K562 (cell line): ENCODE results near the gene CCL5. TPM values are rescaled to one million over a fixed set of nuclear protein-coding genes. Genes with fewer than 3 reads are reported as not detected.
A peak's percentile ranks its signal among the peaks of the same experiment; 100 is the strongest.

Source experiments
- ATAC-seq: fragments of 200-7000 bp; cut with Tn5 transposase; 3 replicates; pipeline ENCODE4 v1.9.1; 2020; ENCODE audit warnings: moderate library complexity
- BruUV-seq: library from RNA; stranded (reverse); fragments of 400-500 nt; replicated peaks from 2 replicates; lab custom pipeline; 2021; lab: Mats Ljungman, UMichigan
- CTCF ChIA-PET: fragments of 300-600 bp; formaldehyde crosslinking; extraction: SDS; loops from one replicate; lab custom pipeline; 2021; ENCODE audit warnings: low intra/inter-chr PET ratio; lab: Yijun Ruan, JAX
- POLR2A ChIA-PET: fragments of 300-600, 350-650 bp; sonication (Branson Sonifier 250); formaldehyde crosslinking; extraction: SDS; loops from one replicate; lab custom pipeline; 2021; ENCODE audit warnings: antibody characterized with exemption, inconsistent platforms; lab: Yijun Ruan, JAX
- DNase-seq, 4 experiments: peaks; one replicate each; pipeline versions ENCODE4 v3.0.0 to v3.0.0-alpha.2; 2011 to 2018; ENCODE audit warnings: low spot score in 3 of 4, mixed read lengths in 3 of 4; ENCODE audit errors: extremely low read depth in 1 of 4
- FAIRE-seq: peaks from 2 replicates; lab custom pipeline; 2011; peaks lifted over from hg19 to GRCh38; lab: Jason Lieb, UNC
- H2AFZ ChIP-seq: 2 replicates; pipeline ENCODE4 v1.6.0; 2011; ENCODE audit warnings: low read depth, low read length, control low read depth, inconsistent platforms
- H3K27ac ChIP-seq: fragments of 200-600 bp; 3 replicates; pipeline ENCODE4 v1.8.0; 2011; ENCODE audit warnings: low read depth, mild to moderate bottlenecking, control low read depth, inconsistent platforms, low read length, moderate library complexity, mixed read lengths; ENCODE audit errors: extremely low read depth
- H3K27me3 ChIP-seq, 2 experiments: fragments of 300-600 bp in 1 of 2; 2 replicates in 1 of 2; 3 replicates in 1 of 2; pipeline versions ENCODE4 v1.6.0 to v1.8.0; 2011; ENCODE audit warnings: inconsistent platforms in 2 of 2, low read length in 2 of 2, mild to moderate bottlenecking in 1 of 2, mixed read lengths in 1 of 2, moderate library complexity in 1 of 2; ENCODE audit not compliant: control insufficient read depth in 2 of 2, insufficient read depth in 2 of 2
- H3K36me3 ChIP-seq: fragments of 300-600 bp; 3 replicates; pipeline ENCODE4 v1.8.0; 2011; ENCODE audit warnings: mild to moderate bottlenecking, low read length, inconsistent platforms; ENCODE audit not compliant: control insufficient read depth, insufficient read depth
- H3K4me1 ChIP-seq, 2 experiments: fragments of 200-600 bp in 1 of 2; replicated peaks in 1 of 2; 2 replicates in 1 of 2; 3 replicates in 1 of 2; pipeline versions ENCODE4 v1.5.1 to v1.8.0; 2011; ENCODE audit warnings: inconsistent platforms in 2 of 2, low read length in 2 of 2, mild to moderate bottlenecking in 1 of 2, mixed read lengths in 1 of 2, moderate library complexity in 1 of 2; ENCODE audit not compliant: control insufficient read depth in 2 of 2, insufficient read depth in 2 of 2
- H3K4me2 ChIP-seq: 2 replicates; pipeline ENCODE4 v1.6.1; 2011; ENCODE audit warnings: low read length, control low read depth, inconsistent platforms, mixed read lengths; ENCODE audit not compliant: insufficient read depth
- H3K4me3 ChIP-seq: fragments of 200-600 bp; sonication (generic), shearing (Covaris generic); 2 replicates; pipeline ENCODE4 v1.5.1; 2016; ENCODE audit warnings: control low read depth, inconsistent platforms
- H3K79me2 ChIP-seq: fragments of 200-600 bp; 3 replicates; pipeline ENCODE4 v1.8.0; 2011; ENCODE audit warnings: low read length, inconsistent platforms; ENCODE audit not compliant: control insufficient read depth, insufficient read depth
- H3K9ac ChIP-seq, 2 experiments: 2 replicates each; pipeline versions ENCODE4 v1.6.0 to v1.6.1; 2011; ENCODE audit warnings: low read depth in 2 of 2, low read length in 2 of 2, control low read depth in 1 of 2, inconsistent platforms in 1 of 2, mild to moderate bottlenecking in 1 of 2, mixed read lengths in 1 of 2; ENCODE audit not compliant: insufficient read depth in 1 of 2
- H3K9me1 ChIP-seq: one replicate; pipeline ENCODE4 v1.6.0; 2011; ENCODE audit warnings: inconsistent platforms, mild to moderate bottlenecking, low read length, moderate library complexity; ENCODE audit not compliant: control insufficient read depth, insufficient read depth
- H3K9me3 ChIP-seq: replicated peaks from 2 replicates; pipeline ENCODE4 v1.5.1; 2011; ENCODE audit warnings: low read depth, low read length, inconsistent platforms; ENCODE audit not compliant: control insufficient read depth, insufficient read depth
- H4K20me1 ChIP-seq: replicated peaks from 2 replicates; pipeline ENCODE4 v1.6.1; 2011; ENCODE audit warnings: low read length, inconsistent platforms, mixed read lengths; ENCODE audit not compliant: control insufficient read depth, insufficient read depth
- BMI1 ChIP-seq: fragments of 150-350 bp; IDR thresholded peaks from 2 replicates; pipeline ENCODE4 v1.6.1; 2014; ENCODE audit warnings: low read length
- ETV6 ChIP-seq, 3 experiments: fragments of 150-350 bp in 1 of 3; sonication (generic) in 1 of 3; formaldehyde crosslinking in 1 of 3; IDR thresholded peaks; 2 replicates each; pipeline versions ENCODE4 v1.6.1 to v1.8.0; 2014 to 2022; ENCODE audit warnings: borderline replicate concordance in 2 of 3, low read depth in 2 of 3, antibody characterized with exemption in 1 of 3, low read length in 1 of 3, mild to moderate bottlenecking in 1 of 3, missing genetic modification reagents in 1 of 3
- ZNF134 ChIP-seq: fragments of 250-450 bp; sonication (Bioruptor Pico); conservative IDR thresholded peaks from 2 replicates; pipeline ENCODE4 v1.4.0; 2020
- WGBS: fragments of 100-300 bp; shearing (Covaris generic); methylation state at CpG from one replicate; pipeline ENCODE4 v1.1.6; 2016; ENCODE audit warnings: low coverage, mixed read lengths; ENCODE audit not compliant: insufficient coverage; ENCODE audit errors: missing lambda C conversion rate; 5-methylcytosine and 5-hydroxymethylcytosine counted together
- in situ Hi-C: fragments of 300-500 bp; cut with MboI; formaldehyde crosslinking; loops from 4 replicates; pipeline ENCODE4 v1.15.0; 2018; ENCODE audit warnings: inconsistent platforms, mixed read lengths
- intact Hi-C: fragments of 100-400 bp; cut with micrococcal nuclease; formaldehyde crosslinking; loops from 2 replicates; pipeline ENCODE4 v1.14.2; 2022
- polyA plus RNA-seq, 8 experiments: library from polyadenylated mRNA; depleted of rRNA in 4 of 8; stranded (reverse) in 5 of 8; unstranded in 3 of 8; fragments of >200 nt; fragmentation: Nextera tagmentation in 2 of 8; fragmentation: Illumina TruSeq in 1 of 8; extraction: Ambion mirVana in 2 of 8; extraction: Trizol in 1 of 8; gene quantifications; 2 replicates each; pipeline versions ENCODE4 v1.2.1 to v1.2.3, GENCODE V29; 2011 to 2014; ENCODE audit warnings: inconsistent platforms in 1 of 8, missing spikeins in 1 of 8
- total RNA-seq, 7 experiments: library from RNA; depleted of rRNA in 6 of 7; stranded (reverse); fragments of >200 nt in 6 of 7; fragmentation: Illumina TruSeq in 2 of 7; extraction: Trizol in 2 of 7; gene quantifications; 2 replicates each; pipeline versions ENCODE4 v1.2.1 to v1.2.3, GENCODE V29; 2011 to 2021; ENCODE audit warnings: low replicate concordance in 1 of 7
- TF ChIP-seq, protein P1 (sequence below): IDR thresholded peaks from 2 replicates; pipeline ENCODE4 v1.6.1; 2011; ENCODE audit warnings: borderline replicate concordance, low read depth, mild to moderate bottlenecking, moderate library complexity, low read length; ENCODE audit not compliant: insufficient read depth, poor library complexity, severe bottlenecking
- TF ChIP-seq, protein P2 (sequence below), 3 experiments: IDR thresholded peaks in 2 of 3; conservative IDR thresholded peaks in 1 of 3; 2 replicates each; pipeline ENCODE4 v1.5.1; 2011 to 2012; ENCODE audit warnings: low read length in 3 of 3, mild to moderate bottlenecking in 3 of 3, control low read depth in 2 of 3, improper control_type of control experiment in 1 of 3, inconsistent platforms in 1 of 3, low read depth in 1 of 3, mixed read lengths in 1 of 3, moderate library complexity in 1 of 3; ENCODE audit not compliant: insufficient read depth in 2 of 3

The CCL5 gene
- total and polyA plus RNA-seq, 9 of the 15 experiments (the other 6 are each of a cell fraction or from before 2014, with no cell fraction given): 0.18 to 0.59 (median 0.45) TPM; not detected in 1

DNA sequence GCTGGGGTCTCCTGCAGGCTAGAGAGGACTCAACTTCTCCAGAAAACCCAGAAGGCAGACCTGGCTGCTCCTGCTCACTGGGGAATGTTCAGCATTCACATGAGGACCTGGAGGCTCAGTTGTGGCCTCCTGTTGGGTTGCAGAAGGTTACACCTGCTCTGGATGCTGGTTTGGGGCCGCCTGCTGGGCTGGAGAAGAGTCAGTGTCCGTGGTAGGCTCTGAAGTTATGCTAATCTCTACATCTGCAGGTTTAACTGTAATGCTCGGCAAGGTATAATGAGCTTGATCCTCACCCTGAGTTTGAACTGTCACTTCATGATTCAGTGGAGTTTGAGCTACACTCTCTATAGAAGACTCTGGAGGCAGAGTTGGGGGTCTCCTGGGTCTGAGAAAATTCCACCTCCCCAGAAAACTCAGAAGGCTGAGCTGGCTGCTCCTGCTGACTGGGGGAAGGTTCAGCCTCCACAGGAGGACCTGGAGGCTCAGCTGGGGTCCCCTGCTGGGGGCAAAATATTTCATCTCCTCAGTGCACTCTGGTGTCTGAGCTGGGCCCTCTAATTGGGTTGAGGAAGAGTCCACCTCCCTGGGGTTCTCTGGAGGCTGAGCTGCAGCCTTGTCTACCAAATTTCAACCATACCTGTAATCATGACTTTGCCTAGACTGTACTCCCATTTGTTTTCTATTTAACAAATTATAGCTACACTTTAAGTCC is 26.9 kb upstream of the CCL5 start:
- TF ChIP-seq, protein P1, sequence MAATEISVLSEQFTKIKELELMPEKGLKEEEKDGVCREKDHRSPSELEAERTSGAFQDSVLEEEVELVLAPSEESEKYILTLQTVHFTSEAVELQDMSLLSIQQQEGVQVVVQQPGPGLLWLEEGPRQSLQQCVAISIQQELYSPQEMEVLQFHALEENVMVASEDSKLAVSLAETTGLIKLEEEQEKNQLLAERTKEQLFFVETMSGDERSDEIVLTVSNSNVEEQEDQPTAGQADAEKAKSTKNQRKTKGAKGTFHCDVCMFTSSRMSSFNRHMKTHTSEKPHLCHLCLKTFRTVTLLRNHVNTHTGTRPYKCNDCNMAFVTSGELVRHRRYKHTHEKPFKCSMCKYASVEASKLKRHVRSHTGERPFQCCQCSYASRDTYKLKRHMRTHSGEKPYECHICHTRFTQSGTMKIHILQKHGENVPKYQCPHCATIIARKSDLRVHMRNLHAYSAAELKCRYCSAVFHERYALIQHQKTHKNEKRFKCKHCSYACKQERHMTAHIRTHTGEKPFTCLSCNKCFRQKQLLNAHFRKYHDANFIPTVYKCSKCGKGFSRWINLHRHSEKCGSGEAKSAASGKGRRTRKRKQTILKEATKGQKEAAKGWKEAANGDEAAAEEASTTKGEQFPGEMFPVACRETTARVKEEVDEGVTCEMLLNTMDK: peak; percentile 38
- no peak for TF ChIP-seq BMI1
- no peak for TF ChIP-seq ETV6 (IDR thresholded peaks at IDR 0.05; ENCODE audit: borderline replicate concordance in 1 of 2, low read depth in 2 of 2, low read length in 1 of 2)
- TF ChIP-seq ETV6 (CRISPR knock-in tag; IDR thresholded peaks at IDR 0.05; ENCODE audit: borderline replicate concordance): no peak
- TF ChIP-seq ZNF134 (CRISPR knock-in tag): no peak
- TF ChIP-seq, protein P2, sequence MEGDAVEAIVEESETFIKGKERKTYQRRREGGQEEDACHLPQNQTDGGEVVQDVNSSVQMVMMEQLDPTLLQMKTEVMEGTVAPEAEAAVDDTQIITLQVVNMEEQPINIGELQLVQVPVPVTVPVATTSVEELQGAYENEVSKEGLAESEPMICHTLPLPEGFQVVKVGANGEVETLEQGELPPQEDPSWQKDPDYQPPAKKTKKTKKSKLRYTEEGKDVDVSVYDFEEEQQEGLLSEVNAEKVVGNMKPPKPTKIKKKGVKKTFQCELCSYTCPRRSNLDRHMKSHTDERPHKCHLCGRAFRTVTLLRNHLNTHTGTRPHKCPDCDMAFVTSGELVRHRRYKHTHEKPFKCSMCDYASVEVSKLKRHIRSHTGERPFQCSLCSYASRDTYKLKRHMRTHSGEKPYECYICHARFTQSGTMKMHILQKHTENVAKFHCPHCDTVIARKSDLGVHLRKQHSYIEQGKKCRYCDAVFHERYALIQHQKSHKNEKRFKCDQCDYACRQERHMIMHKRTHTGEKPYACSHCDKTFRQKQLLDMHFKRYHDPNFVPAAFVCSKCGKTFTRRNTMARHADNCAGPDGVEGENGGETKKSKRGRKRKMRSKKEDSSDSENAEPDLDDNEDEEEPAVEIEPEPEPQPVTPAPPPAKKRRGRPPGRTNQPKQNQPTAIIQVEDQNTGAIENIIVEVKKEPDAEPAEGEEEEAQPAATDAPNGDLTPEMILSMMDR (IDR thresholded peaks at IDR 0.05 in 2 of 3, conservative IDR thresholded peaks at IDR 0.05 in 1 of 3; ENCODE audit: insufficient read depth in 2 of 3, low read depth in 1 of 3, low read length in 3 of 3): peak in 1 of 3 experiments; percentile 23; a peak in 1 of 6 replicates
- intact Hi-C loops (no loop called here), in situ Hi-C loops (no loop called here)
- Histone ChIP-seq H3K9me3 (no peaks in the 10 kb centered on the region), H4K20me1 (no peaks in the 10 kb centered on the region), H3K9me1 (no peaks in the 10 kb centered on the region), H3K27me3 (no peaks in the 10 kb centered on the region), H3K36me3 (no peaks in the 10 kb centered on the region), H3K4me2 (no peak overlapping the region), H2AFZ (peak overlapping the region; percentile 27; the same call in 1 of the 2 replicates), H3K9ac (no peak overlapping the region), H3K27ac (no peak overlapping the region), H3K79me2 (no peaks in the 10 kb centered on the region), H3K4me1 (peaks cover 8 to 17% of the 10 kb centered on the region in 2 experiments; a peak in 4 of 5 replicates), H3K4me3 (no peak overlapping the region)
- FAIRE-seq (no peak), ATAC-seq (peak; percentile 64), DNase-seq (no peak)
- ChIA-PET CTCF (no interaction called here), POLR2A (interaction anchor here (0.6 to 2.4 kb wide), 2 partner anchors 9 to 48 kb away, joined by 3 to 7 read pairs; no protein-coding TSS in a partner anchor)
- 9% methylated on average over 3 of the region's 3 CpGs for WGBS
- BruUV-seq: no TSS peak
